Ishikawa (cell line): ENCODE results near the gene PDZD2.

Experiments used
- CEBPB ChIP-seq: IDR thresholded peaks from 2 replicates; pipeline ENCODE4 v1.6.1; 2012
- CREB1 ChIP-seq: IDR thresholded peaks from 2 replicates; pipeline ENCODE4 v1.6.1; 2012; ENCODE audit warnings: low read depth
- EGR1 ChIP-seq: IDR thresholded peaks from 2 replicates; pipeline ENCODE4 v1.6.1; 2012
- EP300 ChIP-seq: IDR thresholded peaks from 2 replicates; pipeline ENCODE4 v1.6.1; 2012; ENCODE audit warnings: borderline replicate concordance
- FOXM1 ChIP-seq: IDR thresholded peaks from 2 replicates; pipeline ENCODE4 v1.6.1; 2012; ENCODE audit warnings: low read depth, borderline replicate concordance
- NFIC ChIP-seq: IDR thresholded peaks from 2 replicates; pipeline ENCODE4 v1.6.1; 2012
- RAD21 ChIP-seq: IDR thresholded peaks from 2 replicates; pipeline ENCODE4 v1.6.1; 2012; ENCODE audit warnings: low read depth
- TAF1 ChIP-seq: IDR thresholded peaks from 2 replicates; pipeline ENCODE4 v1.6.1; 2012; ENCODE audit warnings: low read depth, mild to moderate bottlenecking
- TCF12 ChIP-seq: IDR thresholded peaks from 2 replicates; pipeline ENCODE4 v1.6.1; 2012; ENCODE audit warnings: low read depth
- TEAD4 ChIP-seq: IDR thresholded peaks from 2 replicates; pipeline ENCODE4 v1.6.1; 2012
- YY1 ChIP-seq: IDR thresholded peaks from 2 replicates; pipeline ENCODE4 v1.6.1; 2012; ENCODE audit warnings: low read depth
- ZBTB7A ChIP-seq: IDR thresholded peaks from 2 replicates; pipeline ENCODE4 v1.6.1; 2012; ENCODE audit warnings: low read depth
- TF ChIP-seq, protein P1 (sequence below): IDR thresholded peaks from 2 replicates; pipeline ENCODE4 v1.6.1; 2012; ENCODE audit warnings: low read depth, mild to moderate bottlenecking
- TF ChIP-seq, protein P2 (sequence below): IDR thresholded peaks from 2 replicates; pipeline ENCODE4 v1.6.1; 2012
- TF ChIP-seq, protein P3 (sequence below): IDR thresholded peaks from 2 replicates; pipeline ENCODE4 v1.6.1; 2012

The PDZD2 gene

DNA sequence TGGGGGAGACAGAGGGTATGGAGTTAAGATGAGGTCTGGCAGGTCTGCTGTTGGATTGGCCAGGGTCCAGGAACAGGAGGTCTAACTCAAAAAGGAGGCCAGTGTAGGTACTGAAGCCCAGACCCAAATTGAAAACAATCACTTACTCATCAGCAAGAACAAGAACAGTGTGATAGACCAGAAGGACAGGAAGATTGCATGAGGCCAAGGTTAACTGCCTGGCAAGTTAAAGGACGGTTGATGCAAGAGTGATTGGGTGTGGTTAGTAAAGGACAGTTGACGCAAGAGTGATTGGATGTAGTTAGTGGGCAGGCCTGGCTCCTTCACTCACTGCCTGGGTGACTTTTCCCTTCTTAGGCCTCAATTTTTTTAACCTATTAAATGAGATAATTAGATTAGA is 132.6 kb downstream of the PDZD2 start:
- TF ChIP-seq, protein P1, sequence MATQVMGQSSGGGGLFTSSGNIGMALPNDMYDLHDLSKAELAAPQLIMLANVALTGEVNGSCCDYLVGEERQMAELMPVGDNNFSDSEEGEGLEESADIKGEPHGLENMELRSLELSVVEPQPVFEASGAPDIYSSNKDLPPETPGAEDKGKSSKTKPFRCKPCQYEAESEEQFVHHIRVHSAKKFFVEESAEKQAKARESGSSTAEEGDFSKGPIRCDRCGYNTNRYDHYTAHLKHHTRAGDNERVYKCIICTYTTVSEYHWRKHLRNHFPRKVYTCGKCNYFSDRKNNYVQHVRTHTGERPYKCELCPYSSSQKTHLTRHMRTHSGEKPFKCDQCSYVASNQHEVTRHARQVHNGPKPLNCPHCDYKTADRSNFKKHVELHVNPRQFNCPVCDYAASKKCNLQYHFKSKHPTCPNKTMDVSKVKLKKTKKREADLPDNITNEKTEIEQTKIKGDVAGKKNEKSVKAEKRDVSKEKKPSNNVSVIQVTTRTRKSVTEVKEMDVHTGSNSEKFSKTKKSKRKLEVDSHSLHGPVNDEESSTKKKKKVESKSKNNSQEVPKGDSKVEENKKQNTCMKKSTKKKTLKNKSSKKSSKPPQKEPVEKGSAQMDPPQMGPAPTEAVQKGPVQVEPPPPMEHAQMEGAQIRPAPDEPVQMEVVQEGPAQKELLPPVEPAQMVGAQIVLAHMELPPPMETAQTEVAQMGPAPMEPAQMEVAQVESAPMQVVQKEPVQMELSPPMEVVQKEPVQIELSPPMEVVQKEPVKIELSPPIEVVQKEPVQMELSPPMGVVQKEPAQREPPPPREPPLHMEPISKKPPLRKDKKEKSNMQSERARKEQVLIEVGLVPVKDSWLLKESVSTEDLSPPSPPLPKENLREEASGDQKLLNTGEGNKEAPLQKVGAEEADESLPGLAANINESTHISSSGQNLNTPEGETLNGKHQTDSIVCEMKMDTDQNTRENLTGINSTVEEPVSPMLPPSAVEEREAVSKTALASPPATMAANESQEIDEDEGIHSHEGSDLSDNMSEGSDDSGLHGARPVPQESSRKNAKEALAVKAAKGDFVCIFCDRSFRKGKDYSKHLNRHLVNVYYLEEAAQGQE = no peak
- TF ChIP-seq, protein P2, sequence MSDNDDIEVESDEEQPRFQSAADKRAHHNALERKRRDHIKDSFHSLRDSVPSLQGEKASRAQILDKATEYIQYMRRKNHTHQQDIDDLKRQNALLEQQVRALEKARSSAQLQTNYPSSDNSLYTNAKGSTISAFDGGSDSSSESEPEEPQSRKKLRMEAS = no peak
- no peak for TF ChIP-seq ZBTB7A
- TF ChIP-seq CEBPB = no peak
- no peak for TF ChIP-seq EP300
- no peak for TF ChIP-seq EGR1
- TF ChIP-seq TAF1 = no peak
- TF ChIP-seq TEAD4 = no peak
- no peak for TF ChIP-seq NFIC
- TF ChIP-seq FOXM1 = no peak
- TF ChIP-seq RAD21 = no peak
- TF ChIP-seq TCF12 = no peak
- no peak for TF ChIP-seq YY1
- no peak for TF ChIP-seq CREB1
- TF ChIP-seq, protein P3, sequence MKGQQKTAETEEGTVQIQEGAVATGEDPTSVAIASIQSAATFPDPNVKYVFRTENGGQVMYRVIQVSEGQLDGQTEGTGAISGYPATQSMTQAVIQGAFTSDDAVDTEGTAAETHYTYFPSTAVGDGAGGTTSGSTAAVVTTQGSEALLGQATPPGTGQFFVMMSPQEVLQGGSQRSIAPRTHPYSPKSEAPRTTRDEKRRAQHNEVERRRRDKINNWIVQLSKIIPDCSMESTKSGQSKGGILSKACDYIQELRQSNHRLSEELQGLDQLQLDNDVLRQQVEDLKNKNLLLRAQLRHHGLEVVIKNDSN = no peak

DNA sequence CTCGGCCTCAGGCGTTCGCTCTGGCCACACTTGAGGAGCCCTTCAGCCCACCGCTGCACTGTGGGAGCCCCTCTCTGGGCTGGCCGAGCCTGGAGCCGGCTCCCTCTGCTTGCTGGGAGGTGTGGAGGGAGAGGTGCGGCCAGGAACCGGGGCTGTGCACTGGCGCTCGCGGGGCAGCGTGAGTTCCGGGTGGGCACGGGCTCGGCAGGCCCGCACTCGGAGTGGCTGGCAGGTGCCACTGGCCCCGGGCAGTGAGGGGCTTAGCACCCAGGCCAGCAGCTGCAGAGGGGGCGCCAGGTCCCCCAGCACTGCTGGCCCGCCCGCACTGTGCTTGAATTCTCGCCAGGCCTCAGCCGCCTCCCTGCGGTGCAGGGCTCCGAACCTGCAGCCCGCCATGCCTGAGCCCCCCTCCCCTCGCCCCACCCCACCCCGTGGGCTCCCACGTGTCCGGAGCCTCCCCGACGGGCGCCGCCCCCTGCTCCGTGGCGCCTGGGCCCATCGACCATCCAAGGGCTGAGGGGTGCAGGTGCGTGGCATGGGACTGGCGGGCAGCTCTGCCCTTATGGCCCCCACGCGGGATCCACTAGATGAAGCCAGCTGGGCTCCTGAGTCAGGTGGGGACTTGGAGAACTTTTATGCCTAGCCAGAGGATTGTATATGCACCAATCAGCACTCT is 138.2 kb downstream of the PDZD2 start:
- TF ChIP-seq, protein P1 = no peak
- TF ChIP-seq EP300 (no peak), TCF12 (no peak), ZBTB7A (no peak), TAF1 (no peak), YY1 (no peak)
- TF ChIP-seq, protein P3 = no peak

DNA sequence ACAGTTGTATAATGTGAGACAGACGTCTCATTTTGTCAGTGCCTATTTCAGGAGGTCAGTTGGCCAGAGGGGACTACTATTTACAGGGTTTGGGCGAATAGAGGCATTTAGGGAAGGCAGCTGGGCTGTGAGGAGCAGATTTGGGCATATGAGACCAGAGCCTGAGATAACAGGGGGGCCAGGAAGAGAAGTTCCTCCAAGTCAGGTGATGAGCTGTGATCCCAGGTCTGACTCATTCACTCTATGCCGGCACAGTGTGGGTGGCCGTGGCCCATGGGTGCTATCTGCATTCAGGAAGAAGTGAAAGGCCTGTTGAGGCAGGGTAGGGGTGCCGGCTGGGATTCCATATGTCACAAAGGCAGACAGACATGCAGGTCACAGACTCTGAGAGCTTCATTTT is 142.8 kb downstream of the PDZD2 start:
- TF ChIP-seq TAF1 = no peak
- TF ChIP-seq EGR1 = no peak
- TF ChIP-seq RAD21 = no peak
- TF ChIP-seq, protein P1 = no peak
- TF ChIP-seq TEAD4 = no peak

DNA sequence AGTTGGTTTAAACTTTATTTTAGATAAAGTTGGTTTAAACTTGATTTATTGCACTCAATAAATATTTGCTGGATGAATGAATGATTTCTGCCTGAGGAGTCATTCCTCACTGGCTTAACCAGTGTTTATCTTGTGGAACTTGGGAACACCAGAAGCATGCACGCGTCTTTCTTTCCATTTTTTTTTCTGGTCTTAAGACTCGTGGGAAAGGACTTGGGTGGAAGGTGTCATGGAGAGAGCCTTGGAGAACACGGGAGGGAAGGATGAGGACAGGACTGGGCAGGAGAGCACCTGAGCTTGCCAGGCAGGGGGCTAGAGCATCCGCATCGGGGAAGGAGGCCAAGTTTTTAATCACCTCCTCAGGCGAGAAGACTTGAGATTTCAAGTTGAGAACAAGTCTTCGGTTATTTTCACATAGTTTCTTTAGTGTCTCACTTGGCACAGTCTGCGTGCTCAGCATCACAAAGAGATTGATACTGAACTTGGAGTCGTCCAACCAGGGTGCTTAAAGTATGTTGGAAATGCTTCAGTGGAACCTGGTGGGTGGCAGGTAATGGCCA is 144.2 kb downstream of the PDZD2 start:
- TF ChIP-seq YY1 (no peak), NFIC (no peak), RAD21 (no peak), EP300 (no peak), ZBTB7A (no peak), TCF12 (no peak), CEBPB (no peak), TAF1 (no peak), TEAD4 (no peak)
- TF ChIP-seq, protein P1 = no peak
- TF ChIP-seq, protein P2 = no peak
- TF ChIP-seq, protein P3 = no peak
